Muscle layer of colon (tissue), 2 donors: ENCODE results near the gene PPM1D.
"Not testable (repeated sequence)": the region's sequence is repeated elsewhere in the genome, so short reads cannot be mapped to it uniquely, and the experiment has no call there.

Source experiments
- H3K27ac ChIP-seq: one replicate; pipeline ENCODE4 v1.7.0; 2013; ENCODE audit warnings: low read depth, mild to moderate bottlenecking, low read length, moderate library complexity
- H3K27me3 ChIP-seq, 2 donors: one replicate each; pipeline ENCODE4 v1.7.0; 2013; ENCODE audit warnings: low read length in 2 of 2, mild to moderate bottlenecking in 2 of 2; ENCODE audit not compliant: insufficient read depth in 2 of 2, control insufficient read depth in 1 of 2
- H3K36me3 ChIP-seq: one replicate; pipeline ENCODE4 v1.7.0; 2013; ENCODE audit warnings: mild to moderate bottlenecking, low read length; ENCODE audit not compliant: insufficient read depth
- H3K4me1 ChIP-seq: one replicate; pipeline ENCODE4 v1.7.0; 2013; ENCODE audit warnings: mild to moderate bottlenecking, low read length; ENCODE audit not compliant: insufficient read depth
- H3K4me3 ChIP-seq, 2 donors: one replicate each; pipeline ENCODE4 v1.7.0; 2013; ENCODE audit warnings: low read length in 2 of 2, low read depth in 1 of 2, mild to moderate bottlenecking in 1 of 2, moderate library complexity in 1 of 2
- H3K9ac ChIP-seq: one replicate; pipeline ENCODE4 v1.7.0; 2013; ENCODE audit warnings: low read length
- H3K9me3 ChIP-seq: one replicate; pipeline ENCODE4 v1.7.0; 2013; ENCODE audit warnings: mild to moderate bottlenecking, low read length
- donor health status: abdominal sarcoma.
- donor health status: Adenocarcinoma of cecum.

Gene PPM1D

DNA sequence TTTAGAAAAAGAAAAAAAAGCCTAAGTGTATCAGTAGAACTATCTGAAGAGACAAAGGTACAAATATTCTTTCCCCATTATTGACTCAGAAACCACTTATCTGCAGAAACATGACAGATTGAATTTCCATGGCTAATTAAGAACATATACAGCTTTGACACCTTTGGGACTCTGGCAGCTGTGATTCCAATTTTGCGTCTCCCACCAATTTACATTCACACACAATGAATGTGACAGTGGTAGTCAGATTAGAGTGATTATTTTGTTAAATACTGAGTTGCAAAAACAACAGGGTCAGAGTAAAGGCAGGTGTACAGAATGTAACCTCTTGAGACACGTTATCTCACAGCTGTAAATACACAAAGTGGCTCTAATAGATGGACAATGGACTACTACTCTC lies 5.3 kb upstream of the PPM1D start:
- no peaks in the 10 kb centered on the region for H3K9me3 ChIP-seq
- H3K9ac ChIP-seq = no peak overlapping the region
- no peak overlapping the region for H3K27ac ChIP-seq
- no peaks in the 10 kb centered on the region for H3K36me3 ChIP-seq
- no peaks in the 10 kb centered on the region for H3K4me1 ChIP-seq
- H3K4me3 ChIP-seq = no peak overlapping the region
- H3K27me3 ChIP-seq = no peaks in the 10 kb centered on the region

DNA sequence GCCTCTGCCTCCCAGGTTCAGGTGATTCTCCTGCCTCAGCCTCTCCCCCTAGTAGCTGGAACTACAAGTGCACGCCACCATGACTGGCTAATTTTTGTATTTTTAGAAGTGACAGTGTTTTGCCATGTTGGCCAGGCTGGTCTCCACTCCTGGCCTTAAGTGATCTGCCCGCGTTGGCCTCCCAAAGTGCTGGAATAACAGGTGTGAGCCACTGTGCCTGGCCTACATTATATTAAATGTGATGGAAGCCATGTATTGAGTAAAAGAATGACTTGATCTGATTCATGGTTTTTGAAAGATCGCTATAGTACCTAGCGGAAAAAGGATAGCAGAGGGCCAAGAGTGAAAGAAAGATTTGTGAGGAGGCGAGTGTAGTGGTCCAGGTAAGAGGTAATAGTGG lies 2.7 kb upstream of the PPM1D start:
- Histone ChIP-seq H3K4me1 (no peaks in the 10 kb centered on the region), H3K4me3 (no peak overlapping the region), H3K27ac (no peak overlapping the region), H3K9me3 (no peaks in the 10 kb centered on the region), H3K36me3 (no peaks in the 10 kb centered on the region), H3K27me3 (no peaks in the 10 kb centered on the region), H3K9ac (no peak overlapping the region)

GRCh38 chr17:60598001-60598736 lies 1.8 kb upstream of the PPM1D start:
- H3K27ac ChIP-seq = peak overlapping the region; percentile 100
- no peak overlapping the region for H3K4me3 ChIP-seq
- no peaks in the 10 kb centered on the region for H3K9me3 ChIP-seq
- no peak overlapping the region for H3K9ac ChIP-seq
- no peaks in the 10 kb centered on the region for H3K27me3 ChIP-seq
- no peaks in the 10 kb centered on the region for H3K4me1 ChIP-seq
- H3K36me3 ChIP-seq = no peaks in the 10 kb centered on the region

DNA sequence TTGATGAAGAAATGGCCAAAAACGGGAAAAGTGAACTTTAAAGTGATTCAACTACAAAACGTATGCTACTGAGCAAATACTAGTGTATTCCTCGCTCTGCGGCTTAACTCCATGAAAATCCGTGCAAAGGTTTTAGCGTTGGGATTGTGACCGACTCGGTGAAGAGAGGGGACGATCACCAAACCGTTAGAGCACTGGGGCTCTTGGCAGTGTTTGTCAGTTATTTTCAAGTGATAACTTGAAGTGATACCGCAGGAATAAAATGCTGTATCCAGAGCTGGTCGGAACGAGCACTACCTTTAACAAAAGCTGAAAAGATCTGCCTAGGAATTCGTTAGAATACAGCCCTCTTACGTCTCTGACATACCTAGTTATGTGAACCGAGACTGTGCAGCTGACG lies 773 bp upstream of the PPM1D start:
- no peaks in the 10 kb centered on the region for H3K9me3 ChIP-seq
- peak overlapping the region; percentile 97 for H3K9ac ChIP-seq
- peak overlapping the region; percentile 100 for H3K27ac ChIP-seq
- H3K4me3 ChIP-seq = peak overlapping the region; percentile 56 to 84
- no peaks in the 10 kb centered on the region for H3K27me3 ChIP-seq
- no peaks in the 10 kb centered on the region for H3K36me3 ChIP-seq
- H3K4me1 ChIP-seq = peaks cover 9% of the 10 kb centered on the region

- H3K36me3 ChIP-seq = no peaks in the 10 kb centered on the region
- H3K27ac ChIP-seq = peak overlapping the region; percentile 100
- no peaks in the 10 kb centered on the region for H3K9me3 ChIP-seq
- H3K27me3 ChIP-seq = no peaks in the 10 kb centered on the region
- H3K9ac ChIP-seq = peak overlapping the region; percentile 76
- H3K4me3 ChIP-seq = peak overlapping the region; percentile 85 to 92
- peaks cover 19% of the 10 kb centered on the region for H3K4me1 ChIP-seq
These were observed 775 bp downstream of the PPM1D start for GRCh38 chr17:60600490-60601446.

GRCh38 chr17:60601447-60602384 lies 1.7 kb downstream of the PPM1D start:
- H3K27me3 ChIP-seq = no peaks in the 10 kb centered on the region
- H3K27ac ChIP-seq = peak overlapping the region; percentile 100
- H3K36me3 ChIP-seq = no peaks in the 10 kb centered on the region
- no peaks in the 10 kb centered on the region for H3K9me3 ChIP-seq
- H3K9ac ChIP-seq = peak overlapping the region; percentile 76
- peak overlapping the region; percentile 85 to 92 for H3K4me3 ChIP-seq
- H3K4me1 ChIP-seq = peaks cover 19% of the 10 kb centered on the region

DNA sequence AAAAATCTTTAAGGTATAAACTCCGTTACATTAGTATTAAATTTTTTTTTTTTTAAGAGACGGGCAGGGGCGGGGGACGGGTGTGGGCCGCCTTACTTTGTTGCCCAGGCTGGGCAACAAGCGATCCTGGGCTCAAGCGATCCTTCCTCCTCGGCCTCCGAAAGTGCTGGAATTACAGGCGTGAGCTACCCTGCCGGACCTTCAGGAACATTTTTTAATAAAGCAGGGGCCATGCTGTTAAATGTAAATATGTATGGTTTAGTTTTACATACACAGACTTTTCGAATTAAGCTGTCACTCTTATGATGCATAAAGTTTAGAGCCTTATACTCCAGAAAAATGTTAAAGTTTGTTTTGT lies 2.4 kb downstream of the PPM1D start:
- H3K27ac ChIP-seq = peak overlapping the region; percentile 100
- H3K9ac ChIP-seq = peak overlapping the region; percentile 76
- peak overlapping the region; percentile 85 to 92 for H3K4me3 ChIP-seq
- H3K4me1 ChIP-seq = peaks cover 19% of the 10 kb centered on the region
- H3K27me3 ChIP-seq = no peaks in the 10 kb centered on the region
- H3K9me3 ChIP-seq = no peaks in the 10 kb centered on the region
- no peaks in the 10 kb centered on the region for H3K36me3 ChIP-seq

DNA sequence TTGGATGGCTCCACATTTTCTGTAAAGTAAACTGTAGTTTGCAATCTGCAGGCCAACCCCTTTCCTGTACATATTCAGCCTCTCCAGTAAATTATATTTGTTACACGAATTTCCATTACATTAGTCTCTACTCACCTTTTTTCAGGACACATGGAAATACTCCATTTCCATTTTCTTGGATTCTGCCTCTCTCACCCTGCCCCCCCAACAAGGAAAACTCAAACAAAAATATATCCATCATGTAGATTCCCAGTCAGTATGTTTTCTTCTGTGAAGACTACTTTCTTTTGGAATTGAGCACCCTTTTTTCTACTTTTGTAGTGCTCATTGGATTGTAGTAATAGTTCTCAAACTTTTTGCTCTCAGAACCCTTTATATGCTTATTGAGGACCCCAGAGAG lies 2.9 kb downstream of the PPM1D start:
- peaks cover 19% of the 10 kb centered on the region for H3K4me1 ChIP-seq
- no peaks in the 10 kb centered on the region for H3K27me3 ChIP-seq
- H3K9ac ChIP-seq = no peak overlapping the region
- H3K36me3 ChIP-seq = no peaks in the 10 kb centered on the region
- H3K27ac ChIP-seq = peak overlapping the region; percentile 100
- no peaks in the 10 kb centered on the region for H3K9me3 ChIP-seq
- H3K4me3 ChIP-seq = peak overlapping the region in 1 of 2 donors; percentile 85

DNA sequence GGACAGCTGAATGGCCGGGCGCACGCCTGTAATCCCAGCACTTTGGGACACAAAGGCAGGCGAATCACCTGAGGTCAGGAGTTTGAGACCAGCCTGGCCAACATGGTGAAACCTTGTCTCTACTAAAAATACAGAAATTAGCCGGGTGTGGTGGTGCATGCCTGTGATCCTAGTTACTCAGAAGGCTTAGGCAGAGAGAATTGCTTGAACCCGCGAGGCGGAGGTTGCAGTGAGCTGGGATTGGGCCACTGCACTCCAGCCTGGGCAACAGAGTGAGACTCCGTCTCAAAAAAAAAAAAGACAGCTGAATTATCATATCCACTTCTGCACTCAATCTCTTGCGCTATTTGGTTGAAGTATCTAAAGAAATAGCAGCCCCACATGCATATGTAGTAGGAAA lies 3.5 kb downstream of the PPM1D start:
- not testable (repeated sequence) for H3K27ac ChIP-seq, H3K36me3 ChIP-seq, H3K27me3 ChIP-seq, H3K9ac ChIP-seq, H3K9me3 ChIP-seq, H3K4me3 ChIP-seq
- H3K4me1 ChIP-seq = peaks cover 19% of the 10 kb centered on the region

GRCh38 chr17:60604686-60605334 lies 4.8 kb downstream of the PPM1D start:
- Histone ChIP-seq H3K27ac (no peak overlapping the region), H3K9ac (no peak overlapping the region), H3K4me1 (peaks cover 19% of the 10 kb centered on the region), H3K9me3 (no peaks in the 10 kb centered on the region), H3K36me3 (no peaks in the 10 kb centered on the region), H3K27me3 (no peaks in the 10 kb centered on the region), H3K4me3 (no peak overlapping the region)
